ENCODE data around the gene MRTFB.
A peak's percentile ranks its signal among the peaks of the same experiment; 100 is the strongest.

MRTFB gene, protein sequence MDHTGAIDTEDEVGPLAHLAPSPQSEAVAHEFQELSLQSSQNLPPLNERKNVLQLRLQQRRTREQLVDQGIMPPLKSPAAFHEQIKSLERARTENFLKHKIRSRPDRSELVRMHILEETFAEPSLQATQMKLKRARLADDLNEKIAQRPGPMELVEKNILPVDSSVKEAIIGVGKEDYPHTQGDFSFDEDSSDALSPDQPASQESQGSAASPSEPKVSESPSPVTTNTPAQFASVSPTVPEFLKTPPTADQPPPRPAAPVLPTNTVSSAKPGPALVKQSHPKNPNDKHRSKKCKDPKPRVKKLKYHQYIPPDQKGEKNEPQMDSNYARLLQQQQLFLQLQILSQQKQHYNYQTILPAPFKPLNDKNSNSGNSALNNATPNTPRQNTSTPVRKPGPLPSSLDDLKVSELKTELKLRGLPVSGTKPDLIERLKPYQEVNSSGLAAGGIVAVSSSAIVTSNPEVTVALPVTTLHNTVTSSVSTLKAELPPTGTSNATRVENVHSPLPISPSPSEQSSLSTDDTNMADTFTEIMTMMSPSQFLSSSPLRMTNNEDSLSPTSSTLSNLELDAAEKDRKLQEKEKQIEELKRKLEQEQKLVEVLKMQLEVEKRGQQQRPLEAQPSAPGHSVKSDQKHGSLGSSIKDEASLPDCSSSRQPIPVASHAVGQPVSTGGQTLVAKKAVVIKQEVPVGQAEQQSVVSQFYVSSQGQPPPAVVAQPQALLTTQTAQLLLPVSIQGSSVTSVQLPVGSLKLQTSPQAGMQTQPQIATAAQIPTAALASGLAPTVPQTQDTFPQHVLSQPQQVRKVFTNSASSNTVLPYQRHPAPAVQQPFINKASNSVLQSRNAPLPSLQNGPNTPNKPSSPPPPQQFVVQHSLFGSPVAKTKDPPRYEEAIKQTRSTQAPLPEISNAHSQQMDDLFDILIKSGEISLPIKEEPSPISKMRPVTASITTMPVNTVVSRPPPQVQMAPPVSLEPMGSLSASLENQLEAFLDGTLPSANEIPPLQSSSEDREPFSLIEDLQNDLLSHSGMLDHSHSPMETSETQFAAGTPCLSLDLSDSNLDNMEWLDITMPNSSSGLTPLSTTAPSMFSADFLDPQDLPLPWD

DNA sequence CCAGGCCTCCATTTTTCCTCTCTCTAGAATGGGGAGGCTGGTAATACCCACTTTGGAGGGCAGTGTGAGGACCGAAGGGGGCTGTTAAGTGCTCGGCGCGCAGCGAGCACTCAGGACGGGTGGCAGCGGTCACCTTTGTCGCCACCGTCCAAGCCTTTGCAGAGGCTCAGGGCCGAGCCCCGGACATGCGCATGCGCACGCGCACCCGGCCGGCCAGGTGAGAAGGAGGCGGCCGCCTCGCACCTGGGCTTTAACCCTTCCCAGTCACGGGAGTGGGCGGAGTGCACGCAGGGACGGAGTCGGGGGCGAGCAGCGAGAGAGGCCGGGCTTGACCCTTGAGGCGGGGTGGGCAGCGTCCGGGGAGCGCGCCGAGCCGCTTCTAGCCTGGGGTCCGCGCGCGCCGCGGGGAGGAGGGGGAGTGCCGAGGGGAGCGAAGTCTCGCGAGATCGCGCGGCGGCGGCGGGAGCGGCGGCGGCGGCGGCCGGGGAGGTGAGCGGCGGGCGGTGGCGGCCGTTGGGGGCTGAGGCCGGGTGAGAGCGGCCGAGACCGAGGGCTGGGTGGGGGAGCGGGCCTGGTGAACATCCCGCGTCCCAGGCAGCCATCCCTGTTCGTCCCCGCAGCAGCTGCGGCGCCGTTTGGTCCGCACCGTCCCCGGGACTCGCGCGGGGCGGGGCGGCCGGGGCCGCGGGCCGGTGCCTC is at the start of gene MRTFB:
Gene MRTFB (plus strand): TSS at position 443 of the 699 bp plus-strand sequence. CDS start 69,288 bp downstream, outside the sequence.
- TF ChIP-seq GATA2 (IDR thresholded peaks at IDR 0.05; ENCODE audit: low read depth, low read length) (no peak), GATA3 (IDR thresholded peaks at IDR 0.05; ENCODE audit: low read depth, low read length) (no peak)

DNA sequence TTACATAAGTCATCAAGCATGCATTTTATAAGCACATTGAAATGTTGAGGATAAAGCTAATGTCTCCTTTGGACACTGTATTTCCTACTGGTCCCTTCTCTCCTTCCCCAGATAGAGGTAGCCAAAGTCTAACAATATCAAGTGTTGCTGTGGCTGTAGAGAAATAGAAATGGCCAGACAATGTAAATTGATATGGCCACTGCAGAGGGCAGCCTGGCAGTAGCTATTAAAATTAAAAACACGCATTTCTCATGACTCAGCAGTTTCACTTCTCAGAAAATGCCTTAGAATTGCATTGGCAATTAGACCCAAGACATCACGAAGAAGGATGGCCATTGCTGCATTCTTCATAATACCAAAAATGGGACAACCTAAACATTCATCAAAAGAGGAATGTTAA is 46.8 kb upstream of the MRTFB start:
- TF ChIP-seq GATA3 (IDR thresholded peaks at IDR 0.05; ENCODE audit: low read depth, low read length) = no peak

DNA sequence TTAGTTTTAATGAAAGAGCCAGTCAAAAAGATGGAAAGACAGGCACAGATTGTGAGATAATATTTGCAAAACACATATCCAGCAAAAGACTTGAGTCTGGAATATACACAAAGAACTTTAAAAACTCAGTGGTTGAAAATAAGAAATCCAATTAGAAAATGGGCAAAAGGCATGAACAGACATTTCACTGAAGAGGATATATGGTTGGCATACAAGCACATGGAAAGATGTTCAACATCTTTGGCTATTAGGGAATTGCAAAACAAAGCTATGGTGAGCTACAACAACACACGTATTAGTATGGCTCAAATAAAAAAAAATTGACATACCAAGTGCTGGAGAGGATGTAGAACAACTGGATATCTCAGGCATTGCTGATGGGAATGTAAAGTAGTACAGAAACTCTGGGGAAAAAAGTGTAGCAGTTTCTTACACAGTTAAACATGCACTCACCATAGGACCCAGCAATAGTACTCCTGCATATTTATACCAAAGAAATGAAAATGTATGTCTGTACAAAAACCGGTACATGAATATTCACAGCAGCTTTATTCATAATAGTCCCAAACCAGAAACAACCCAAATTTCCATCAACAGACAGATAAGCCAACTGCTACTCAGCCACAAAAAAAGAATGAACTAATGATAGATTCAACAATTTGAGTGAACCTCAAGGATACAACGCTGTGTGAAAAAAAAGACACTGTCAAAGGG is 44.4 kb upstream of the MRTFB start:
- TF ChIP-seq GATA3 (IDR thresholded peaks at IDR 0.05; ENCODE audit: low read depth, low read length) = no peak
- TF ChIP-seq GATA2 (IDR thresholded peaks at IDR 0.05; ENCODE audit: low read depth, low read length) = no peak

DNA sequence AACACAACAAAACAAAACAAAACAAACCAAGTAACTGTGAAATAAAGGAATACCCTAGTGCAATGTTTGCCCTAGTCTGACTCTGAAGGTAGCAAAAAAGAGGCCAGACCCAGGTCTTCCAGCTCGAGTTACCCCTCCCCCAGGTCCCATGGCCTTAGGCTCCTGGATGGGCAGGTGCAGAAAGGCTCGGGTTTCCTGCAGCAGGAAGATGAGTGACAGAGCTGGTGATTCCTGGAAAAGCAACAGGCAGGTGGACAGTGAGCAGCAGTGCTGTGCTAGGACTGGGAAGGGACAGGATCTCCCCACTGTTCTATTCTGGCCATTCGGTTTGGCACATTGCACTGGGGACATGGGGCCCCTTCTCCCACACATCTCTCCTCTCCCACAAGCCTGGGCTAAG is 42.9 kb upstream of the MRTFB start:
- TF ChIP-seq GATA3 (IDR thresholded peaks at IDR 0.05; ENCODE audit: low read depth, low read length) (no peak), GATA2 (IDR thresholded peaks at IDR 0.05; ENCODE audit: low read depth, low read length) (no peak)

DNA sequence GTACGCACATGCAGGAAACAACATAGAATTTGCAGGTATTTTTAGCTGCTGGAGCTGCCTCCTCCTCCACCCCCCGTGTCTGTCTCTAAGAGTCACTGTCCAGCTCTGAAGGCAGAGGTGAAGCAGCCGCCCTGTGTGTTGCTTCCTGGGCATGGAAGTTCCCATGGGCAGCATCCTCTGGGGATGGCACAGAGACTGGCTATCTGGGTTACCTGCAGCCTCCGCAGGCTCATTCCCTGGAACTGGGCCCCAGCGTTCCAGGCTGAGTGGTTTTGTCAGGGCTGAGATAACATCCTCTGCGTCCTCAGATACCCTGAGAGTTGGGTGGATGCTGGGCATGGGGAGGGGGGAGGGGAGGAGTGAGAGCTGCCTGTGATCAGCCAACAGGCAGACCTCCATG is 41.5 kb upstream of the MRTFB start:
- TF ChIP-seq GATA3 (IDR thresholded peaks at IDR 0.05; ENCODE audit: low read depth, low read length) (no peak), GATA2 (IDR thresholded peaks at IDR 0.05; ENCODE audit: low read depth, low read length) (peak; percentile 50)

DNA sequence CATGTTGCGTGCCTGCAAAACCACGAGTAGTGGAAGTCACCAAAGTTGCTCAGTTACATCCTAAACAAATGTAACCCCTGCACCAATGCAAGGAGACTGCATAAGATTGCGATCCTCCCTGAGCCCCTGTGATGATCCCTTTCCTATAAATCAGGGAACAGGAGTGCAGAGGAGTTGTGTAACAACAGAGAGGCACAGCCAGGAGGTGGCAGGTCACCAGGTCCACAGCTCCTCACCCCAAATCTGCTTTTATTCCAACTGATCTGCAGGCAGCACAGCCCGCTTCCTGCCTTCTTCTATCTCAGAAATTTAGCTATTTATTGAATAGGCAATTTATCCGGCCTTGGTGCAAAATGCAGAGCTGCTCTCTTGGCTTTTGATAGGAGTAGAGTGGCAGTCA is 36.0 kb upstream of the MRTFB start:
- TF ChIP-seq GATA2 (IDR thresholded peaks at IDR 0.05; ENCODE audit: low read depth, low read length) (no peak), GATA3 (IDR thresholded peaks at IDR 0.05; ENCODE audit: low read depth, low read length) (no peak)

DNA sequence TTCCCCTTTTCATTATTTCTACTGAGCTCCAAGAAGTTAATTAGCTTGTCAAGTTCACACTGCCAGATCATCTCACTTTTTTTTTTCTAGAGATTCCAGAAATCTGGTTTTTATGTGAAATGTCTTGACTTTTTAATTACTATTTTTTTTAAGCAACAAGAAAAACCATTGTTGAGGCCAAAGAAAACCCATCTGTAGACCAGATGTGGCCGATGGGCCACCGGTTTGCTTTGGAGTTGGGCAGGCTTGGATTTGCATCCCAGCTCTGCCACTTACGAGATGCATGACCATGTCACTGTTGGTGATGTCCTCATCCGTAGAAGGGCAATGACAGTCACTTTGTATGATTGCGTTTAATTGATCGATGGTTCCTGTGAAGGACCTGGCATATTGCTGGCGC is 34.2 kb upstream of the MRTFB start:
- TF ChIP-seq GATA2 (IDR thresholded peaks at IDR 0.05; ENCODE audit: low read depth, low read length) (no peak), GATA3 (IDR thresholded peaks at IDR 0.05; ENCODE audit: low read depth, low read length) (no peak)

DNA sequence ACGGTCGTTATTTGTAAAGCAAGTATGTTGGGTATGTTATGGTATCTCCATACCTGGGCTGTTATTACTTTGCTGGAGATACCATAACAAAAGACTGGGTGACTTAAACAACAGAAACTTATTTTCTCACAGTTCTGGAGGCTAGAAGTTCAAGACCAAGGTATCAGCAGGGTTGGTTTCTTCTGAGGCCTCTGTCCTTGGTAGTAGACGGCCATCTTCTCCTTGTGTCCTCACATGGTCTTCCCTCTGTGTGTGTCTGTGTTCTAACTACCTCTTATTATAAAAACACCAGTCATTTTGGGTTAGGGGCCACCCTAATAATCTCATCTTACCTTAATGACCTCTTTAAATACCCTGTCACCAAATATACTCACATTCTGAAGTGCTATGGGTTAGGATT is 33.2 kb upstream of the MRTFB start:
- TF ChIP-seq GATA2 (IDR thresholded peaks at IDR 0.05; ENCODE audit: low read depth, low read length) (no peak), GATA3 (IDR thresholded peaks at IDR 0.05; ENCODE audit: low read depth, low read length) (no peak)

DNA sequence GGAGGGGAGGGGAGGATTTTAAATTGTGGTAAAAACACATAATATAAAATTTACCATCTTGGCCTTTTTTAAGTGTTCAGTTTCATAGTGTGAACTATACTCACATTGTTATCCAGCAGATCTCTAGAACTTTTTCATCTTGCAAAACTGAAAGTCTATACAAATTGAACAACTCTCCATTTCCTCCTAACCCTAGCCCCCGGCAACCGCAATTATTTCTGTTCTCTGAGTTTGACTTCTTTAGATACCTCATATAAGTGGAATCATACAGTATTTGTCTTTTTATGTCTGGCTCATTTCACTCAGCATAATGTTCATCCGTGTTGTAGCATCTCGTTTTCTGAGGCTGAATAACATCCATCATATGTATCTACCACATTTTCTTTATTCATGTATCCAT is 30.0 kb upstream of the MRTFB start:
- TF ChIP-seq GATA3 (IDR thresholded peaks at IDR 0.05; ENCODE audit: low read depth, low read length) (no peak), GATA2 (IDR thresholded peaks at IDR 0.05; ENCODE audit: low read depth, low read length) (no peak)

DNA sequence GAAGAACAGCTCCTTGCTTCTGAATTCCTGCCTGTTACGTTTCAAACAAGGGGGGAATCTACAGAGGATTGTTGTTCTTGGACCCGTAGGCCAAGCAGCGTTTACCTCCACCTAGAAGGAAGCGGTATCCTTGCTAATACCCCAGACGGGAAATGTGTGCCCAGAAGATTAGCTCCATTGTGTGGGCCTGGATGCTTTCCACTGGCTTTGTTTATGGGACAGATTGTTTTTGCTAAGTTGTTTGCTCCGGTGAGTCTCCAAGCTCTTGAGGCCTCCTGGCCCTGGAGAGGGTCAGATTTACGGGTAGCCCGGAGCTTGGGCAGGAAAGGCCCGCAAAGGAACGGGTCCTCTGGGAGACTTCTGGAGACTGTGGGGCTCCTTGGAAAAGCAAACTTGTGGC is 28.4 kb upstream of the MRTFB start:
- TF ChIP-seq GATA2 (IDR thresholded peaks at IDR 0.05; ENCODE audit: low read depth, low read length) (no peak), GATA3 (IDR thresholded peaks at IDR 0.05; ENCODE audit: low read depth, low read length) (no peak)

DNA sequence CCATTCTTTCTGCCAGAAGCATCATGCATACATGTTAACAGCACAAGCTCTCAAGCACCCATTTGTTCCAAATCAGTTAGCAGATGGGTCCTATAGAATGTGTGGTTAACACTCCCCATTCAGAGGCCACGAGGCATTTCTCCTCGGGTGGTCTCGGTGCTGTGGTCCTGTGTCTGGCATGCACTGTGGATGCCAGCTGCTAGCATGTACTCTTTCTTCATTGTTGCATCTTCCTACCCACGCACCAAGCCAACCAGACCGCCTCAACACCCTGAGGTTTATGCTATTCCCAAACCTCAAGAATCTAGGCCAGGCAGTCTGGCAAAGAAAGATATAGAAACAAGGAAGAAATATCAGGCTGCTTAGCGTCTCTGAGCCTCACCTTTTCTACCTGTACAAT is 27.8 kb upstream of the MRTFB start:
- TF ChIP-seq GATA3 (IDR thresholded peaks at IDR 0.05; ENCODE audit: low read depth, low read length) (no peak), GATA2 (IDR thresholded peaks at IDR 0.05; ENCODE audit: low read depth, low read length) (no peak)

DNA sequence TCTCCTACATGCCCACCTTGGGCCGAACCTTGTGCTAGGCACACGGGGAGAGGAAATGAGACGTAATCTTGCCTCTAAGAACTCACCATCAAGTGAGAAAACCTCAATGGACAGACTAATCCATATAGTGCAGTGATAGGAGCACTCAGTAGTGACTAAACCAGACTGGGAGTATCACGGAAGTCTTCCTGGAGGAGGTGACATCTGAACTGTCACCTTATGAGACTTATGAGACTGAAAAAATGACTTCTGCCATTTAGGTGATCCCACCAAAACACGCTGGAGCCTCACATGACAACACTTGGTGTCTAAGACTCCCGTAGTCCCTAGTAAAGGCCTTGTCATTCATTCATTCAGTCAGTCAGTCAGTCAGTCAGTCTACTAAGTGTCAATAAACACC is 27.3 kb upstream of the MRTFB start:
- no peak for TF ChIP-seq GATA2 (IDR thresholded peaks at IDR 0.05; ENCODE audit: low read depth, low read length)
- TF ChIP-seq GATA3 (IDR thresholded peaks at IDR 0.05; ENCODE audit: low read depth, low read length) = no peak

DNA sequence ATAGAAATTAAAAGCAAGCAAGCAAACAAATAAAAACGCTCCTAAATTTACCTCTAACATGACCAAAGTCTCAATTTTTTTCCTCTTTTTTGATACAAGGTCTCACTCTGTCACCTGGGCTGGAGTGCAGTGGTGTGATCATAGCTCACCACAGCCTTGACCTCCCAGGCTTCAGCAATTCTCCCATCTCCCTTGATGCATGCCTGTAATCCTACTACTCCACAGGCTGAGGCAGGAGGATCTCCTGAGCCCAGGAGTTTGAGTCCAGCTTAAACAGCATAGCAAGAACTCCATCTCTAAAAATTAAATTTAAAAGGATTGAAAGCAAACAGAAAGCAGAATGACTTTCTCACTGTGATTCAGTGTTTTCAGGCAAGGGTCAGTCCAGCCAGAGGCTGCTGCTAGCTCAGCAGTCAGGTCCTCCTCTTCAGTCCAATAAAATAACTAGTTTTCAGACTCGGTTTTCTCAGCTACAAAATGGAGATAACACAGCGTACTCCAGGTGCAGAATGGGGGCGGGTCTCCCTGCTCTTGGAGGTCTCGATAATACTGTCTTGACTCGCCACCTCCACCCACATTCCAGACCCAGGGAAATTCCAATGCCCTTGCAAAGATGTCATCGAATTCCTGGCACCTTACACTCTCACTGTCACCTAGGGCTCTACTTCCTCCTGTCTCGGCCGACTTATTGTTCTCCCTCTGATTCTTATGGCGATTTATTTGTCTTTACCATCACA is 20.7 kb upstream of the MRTFB start:
- TF ChIP-seq GATA2 (IDR thresholded peaks at IDR 0.05; ENCODE audit: low read depth, low read length) (no peak), GATA3 (IDR thresholded peaks at IDR 0.05; ENCODE audit: low read depth, low read length) (no peak)

All from SH-SY5Y (cell line).